Colonic mucosa (tissue), 4 donors: Measurements from ENCODE around the gene USP10. TPM values are rescaled to one million over a fixed set of nuclear protein-coding genes. Genes with fewer than 3 reads are reported as not detected.

ENCODE experiments used
- DNase-seq: peaks from one replicate; pipeline ENCODE4 v3.0.0-alpha.2; 2020
- H3K27ac ChIP-seq: fragments of 200-600 bp; one replicate; pipeline ENCODE4 v1.8.0; 2021
- H3K27me3 ChIP-seq: fragments of 200-600 bp; one replicate; pipeline ENCODE4 v1.8.0; 2021
- H3K36me3 ChIP-seq: fragments of 200-600 bp; one replicate; pipeline ENCODE4 v1.8.0; 2021
- H3K4me1 ChIP-seq: fragments of 200-600 bp; one replicate; pipeline ENCODE4 v1.8.0; 2021; ENCODE audit warnings: mild to moderate bottlenecking
- H3K4me3 ChIP-seq: fragments of 200-600 bp; one replicate; pipeline ENCODE4 v1.8.0; 2021
- H3K9ac ChIP-seq, 2 donors: one replicate each; pipeline ENCODE4 v1.7.0; 2013; ENCODE audit warnings: control low read depth in 2 of 2, low read depth in 2 of 2, low read length in 2 of 2
- H3K9me3 ChIP-seq: fragments of 200-600 bp; one replicate; pipeline ENCODE4 v1.8.0; 2021
- CTCF ChIP-seq: fragments of 200-600 bp; IDR thresholded peaks from one replicate; pipeline ENCODE4 v1.8.0; 2022; ENCODE audit warnings: antibody characterized with exemption, mild to moderate bottlenecking
- intact Hi-C: fragments of 100-400 bp; cut with DNase I; formaldehyde crosslinking; loops from one replicate; pipeline ENCODE4 v1.14.1; 2022
- total RNA-seq, 2 donors: library from RNA; stranded (reverse); fragmentation: NEBNext Ultra II Directional in 1 of 2; extraction: Animal tissue kit (Norgen Biotek cat#: 25700) in 1 of 2; gene quantifications; one replicate each; pipeline ENCODE4 v1.2.1, GENCODE V29; 2021
- donor health status: healthy.
- donor health status: DM: no; HTN: no; CAD: no.
- donor health status: DM: no; HTN: no; CAD: no.

Gene USP10
- total RNA-seq, 2 donors from 2014 or later, result 70.0 to 88.2 TPM

- Histone ChIP-seq H3K9me3 (no peaks in the 10 kb centered on the region), H3K27me3 (no peaks in the 10 kb centered on the region), H3K27ac (no peak overlapping the region), H3K9ac (no peak overlapping the region), H3K4me1 (no peaks in the 10 kb centered on the region), H3K36me3 (no peaks in the 10 kb centered on the region), H3K4me3 (no peak overlapping the region)
- intact Hi-C loops, result no loop called here
- no peak for TF ChIP-seq CTCF
- no peak for DNase-seq
Measured at GRCh38 chr16:84716740-84717139, 16.9 kb downstream of the USP10 start.

GRCh38 chr16:84717484-84717883 is 17.7 kb downstream of the USP10 start:
- no peak for TF ChIP-seq CTCF

GRCh38 chr16:84720177-84720579 is 20.4 kb downstream of the USP10 start:
- Histone ChIP-seq H3K36me3 (no peaks in the 10 kb centered on the region), H3K4me1 (peaks cover 10% of the 10 kb centered on the region), H3K9me3 (no peaks in the 10 kb centered on the region), H3K9ac (no peak overlapping the region), H3K27ac (no peak overlapping the region), H3K27me3 (no peaks in the 10 kb centered on the region), H3K4me3 (no peak overlapping the region)
- TF ChIP-seq CTCF, result no peak
- intact Hi-C loops, result no loop called here
- no peak for DNase-seq

More at GRCh38 chr16:84717484-84717883, 17.7 kb downstream of the USP10 start:
- H3K27me3 ChIP-seq, result no peaks in the 10 kb centered on the region
- no peaks in the 10 kb centered on the region for H3K4me1 ChIP-seq
- no peak overlapping the region for H3K9ac ChIP-seq
- H3K9me3 ChIP-seq, result no peaks in the 10 kb centered on the region
- intact Hi-C loops, result no loop called here
- no peak for DNase-seq
- H3K4me3 ChIP-seq, result no peak overlapping the region
- no peaks in the 10 kb centered on the region for H3K36me3 ChIP-seq
- no peak overlapping the region for H3K27ac ChIP-seq

GRCh38 chr16:84722068-84722467 is 22.3 kb downstream of the USP10 start:
- intact Hi-C loops, result no loop called here
- H3K9me3 ChIP-seq, result no peaks in the 10 kb centered on the region

GRCh38 chr16:84723906-84724305 is 24.1 kb downstream of the USP10 start:
- Histone ChIP-seq H3K4me3 (no peak overlapping the region), H3K36me3 (no peaks in the 10 kb centered on the region), H3K27me3 (no peaks in the 10 kb centered on the region), H3K9ac (no peak overlapping the region), H3K27ac (peak overlapping the region; percentile 56), H3K9me3 (no peaks in the 10 kb centered on the region), H3K4me1 (peaks cover 15% of the 10 kb centered on the region)
- intact Hi-C loops, result loop anchor here (2.0 kb wide), 1 partner anchor 51 kb away; no protein-coding TSS in a partner anchor
- no peak for TF ChIP-seq CTCF
- DNase-seq, result no peak

More at GRCh38 chr16:84722068-84722467, 22.3 kb downstream of the USP10 start:
- H3K4me3 ChIP-seq, result no peak overlapping the region
- DNase-seq, result no peak
- no peak for TF ChIP-seq CTCF
- H3K36me3 ChIP-seq, result no peaks in the 10 kb centered on the region
- H3K27ac ChIP-seq, result no peak overlapping the region
- no peak overlapping the region for H3K9ac ChIP-seq
- peaks cover 13% of the 10 kb centered on the region for H3K4me1 ChIP-seq
- H3K27me3 ChIP-seq, result no peaks in the 10 kb centered on the region
